NB4 (cell line): Measurements from ENCODE around the gene KSR1.

Experiments
- CTCF ChIP-seq: IDR thresholded peaks from one replicate; pipeline ENCODE4 v1.5.1; 2012; ENCODE audit warnings: low read depth, low read length
- MAX ChIP-seq: IDR thresholded peaks from 2 replicates; pipeline ENCODE4 v1.6.1; 2011; ENCODE audit warnings: low read depth, low read length
- POLR2A ChIP-seq: IDR thresholded peaks from 2 replicates; pipeline ENCODE4 v1.6.1; 2011; ENCODE audit warnings: mild to moderate bottlenecking; ENCODE audit not compliant: insufficient read length; ENCODE audit errors: extremely low read depth

DNA sequence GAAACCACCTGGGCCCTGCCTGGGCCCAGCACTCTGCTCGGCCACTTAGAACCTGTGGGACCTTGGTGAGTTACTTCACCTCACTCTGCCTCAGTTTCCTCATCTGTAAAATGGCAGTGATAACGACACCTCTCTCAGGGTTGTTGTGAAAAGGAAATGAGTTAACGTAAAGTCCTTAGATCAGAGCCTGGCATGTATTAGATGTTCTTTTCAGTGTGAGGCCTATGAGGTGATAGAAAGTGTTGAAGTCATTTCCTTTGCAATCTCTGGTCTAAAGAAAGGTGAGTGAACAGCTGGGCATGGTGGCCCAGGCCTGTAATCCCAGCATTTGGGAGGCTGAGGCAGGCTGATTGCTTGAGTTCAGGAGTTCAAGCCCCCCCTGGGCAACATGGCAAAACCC lies 123.1 kb downstream of the KSR1 start:
- no peak for TF ChIP-seq CTCF
- no peak for TF ChIP-seq MAX
- no peak for TF ChIP-seq POLR2A
